IMR-90 (cell line): ENCODE results near the gene HEATR9. TPM values are rescaled to one million over a fixed set of nuclear protein-coding genes. Genes with fewer than 3 reads are reported as not detected.
A peak's percentile ranks its signal among the peaks of the same experiment; 100 is the strongest.

Source experiments
- ATAC-seq: fragments of 200-7000 bp; cut with Tn5 transposase; 2 replicates; pipeline ENCODE4 v1.9.1; 2020; ENCODE audit warnings: low read depth, mild to moderate bottlenecking, moderate library complexity
- BruUV-seq: library from RNA; stranded (reverse); fragments of 400-500 nt; replicated peaks from 2 replicates; lab custom pipeline; 2021; lab: Mats Ljungman, UMichigan
- CTCF ChIA-PET: fragments of 300-600 bp; formaldehyde crosslinking; extraction: SDS; loops from one replicate; lab custom pipeline; 2021; ENCODE audit warnings: antibody characterized with exemption; lab: Yijun Ruan, JAX
- POLR2A ChIA-PET: fragments of 300-600 bp; sonication (Branson Sonifier 250); formaldehyde crosslinking; loops from one replicate; lab custom pipeline; 2022; ENCODE audit warnings: antibody characterized with exemption; ENCODE audit not compliant: unreplicated experiment; lab: Charles Lee
- DNase-seq: peaks from one replicate; pipeline ENCODE4 v3.0.0; 2013
- H2AFZ ChIP-seq: replicated peaks from 2 replicates; pipeline ENCODE3; 2013; ENCODE audit warnings: low read length, mild to moderate bottlenecking; ENCODE audit not compliant: poor library complexity
- H2AK5ac ChIP-seq: 2 replicates; pipeline ENCODE4 v1.6.1; 2013; ENCODE audit warnings: low read depth, low read length, inconsistent platforms
- H2AK9ac ChIP-seq: replicated peaks from 2 replicates; pipeline ENCODE3; 2013; ENCODE audit warnings: mild to moderate bottlenecking, low read depth, low read length, moderate library complexity; ENCODE audit not compliant: poor library complexity
- H2BK120ac ChIP-seq: 2 replicates; pipeline ENCODE4 v1.6.1; 2013; ENCODE audit warnings: low read depth, low read length, inconsistent platforms
- H2BK15ac ChIP-seq: 3 replicates; pipeline ENCODE4 v1.6.1; 2013; ENCODE audit warnings: low read depth, low read length, inconsistent platforms
- H2BK20ac ChIP-seq: 2 replicates; pipeline ENCODE4 v1.6.1; 2013; ENCODE audit warnings: low read depth, mild to moderate bottlenecking, inconsistent platforms, low read length, moderate library complexity
- H2BK5ac ChIP-seq: 2 replicates; pipeline ENCODE4 v1.6.1; 2013; ENCODE audit warnings: mild to moderate bottlenecking, low read depth, low read length, inconsistent platforms; ENCODE audit not compliant: poor library complexity, severe bottlenecking
- H3K14ac ChIP-seq: replicated peaks from 2 replicates; pipeline ENCODE4 v1.6.1; 2013; ENCODE audit warnings: low read depth, low read length, inconsistent platforms
- H3K18ac ChIP-seq: 2 replicates; pipeline ENCODE4 v1.6.1; 2013; ENCODE audit warnings: low read depth, low read length, control low read depth
- H3K23ac ChIP-seq: 2 replicates; pipeline ENCODE4 v1.6.1; 2013; ENCODE audit warnings: low read depth, low read length, inconsistent platforms
- H3K27ac ChIP-seq: 2 replicates; pipeline ENCODE4 v1.5.1; 2013; ENCODE audit warnings: mild to moderate bottlenecking, control low read depth, low read length; ENCODE audit not compliant: insufficient read depth
- H3K27me3 ChIP-seq: 2 replicates; pipeline ENCODE4 v1.6.1; 2013; ENCODE audit warnings: low read length; ENCODE audit not compliant: control insufficient read depth, insufficient read depth
- H3K36me3 ChIP-seq: 2 replicates; pipeline ENCODE4 v1.6.1; 2013; ENCODE audit warnings: low read length, mixed read lengths; ENCODE audit not compliant: control insufficient read depth, insufficient read depth
- H3K4ac ChIP-seq: 2 replicates; pipeline ENCODE4 v1.6.1; 2013; ENCODE audit warnings: low read depth, low read length, inconsistent platforms
- H3K4me1 ChIP-seq: 2 replicates; pipeline ENCODE4 v1.6.1; 2013; ENCODE audit warnings: low read length, mixed read lengths; ENCODE audit not compliant: control insufficient read depth, insufficient read depth
- H3K4me2 ChIP-seq: 2 replicates; pipeline ENCODE4 v1.6.1; 2013; ENCODE audit warnings: low read depth, mild to moderate bottlenecking, control low read depth, low read length, moderate library complexity
- H3K4me3 ChIP-seq: 2 replicates; pipeline ENCODE4 v1.5.1; 2013; ENCODE audit warnings: low read depth, mild to moderate bottlenecking, control low read depth, low read length, moderate library complexity; ENCODE audit not compliant: insufficient read depth
- H3K56ac ChIP-seq: 2 replicates; pipeline ENCODE4 v1.6.1; 2013; ENCODE audit warnings: low read length, inconsistent platforms; ENCODE audit not compliant: insufficient read depth; ENCODE audit errors: extremely low read depth
- H3K79me1 ChIP-seq, 2 experiments: 2 replicates each; pipeline ENCODE4 v1.6.1; 2013; ENCODE audit warnings: low read length in 2 of 2, inconsistent platforms in 1 of 2, low read depth in 1 of 2
- H3K9ac ChIP-seq: 2 replicates; pipeline ENCODE4 v1.6.1; 2013; ENCODE audit warnings: low read depth, low read length, control low read depth
- H3K9me1 ChIP-seq: 2 replicates; pipeline ENCODE4 v1.6.1; 2013; ENCODE audit warnings: low read length, inconsistent platforms; ENCODE audit not compliant: insufficient read depth
- H3K9me3 ChIP-seq: 2 replicates; pipeline ENCODE4 v1.6.1; 2013; ENCODE audit warnings: low read length; ENCODE audit not compliant: control insufficient read depth, insufficient read depth
- H4K20me1 ChIP-seq: 2 replicates; pipeline ENCODE4 v1.6.1; 2013; ENCODE audit warnings: low read length, inconsistent platforms; ENCODE audit not compliant: insufficient read depth
- H4K5ac ChIP-seq: 2 replicates; pipeline ENCODE4 v1.6.1; 2013; ENCODE audit warnings: mild to moderate bottlenecking, low read depth, low read length, control low read depth
- H4K8ac ChIP-seq, 2 experiments: 2 replicates each; pipeline ENCODE4 v1.6.1; 2013; ENCODE audit warnings: low read depth in 2 of 2, low read length in 2 of 2, control low read depth in 1 of 2, inconsistent platforms in 1 of 2
- H4K91ac ChIP-seq: 2 replicates; pipeline ENCODE4 v1.6.1; 2013; ENCODE audit warnings: low read depth, low read length, inconsistent platforms; ENCODE audit not compliant: insufficient read depth
- BHLHE40 ChIP-seq: fragments of 150-350 bp; IDR thresholded peaks from 2 replicates; pipeline ENCODE4 v1.6.1; 2016; ENCODE audit warnings: mild to moderate bottlenecking, low read depth, low read length
- CEBPB ChIP-seq: IDR thresholded peaks from 2 replicates; pipeline ENCODE4 v1.6.1; 2012; ENCODE audit warnings: low read depth, low read length, improper control_type of control experiment
- CHD1 ChIP-seq: IDR thresholded peaks from 2 replicates; pipeline ENCODE4 v1.6.1; 2012; ENCODE audit warnings: low read depth, low read length, improper control_type of control experiment
- CTCF ChIP-seq: conservative IDR thresholded peaks from 2 replicates; pipeline ENCODE4 v1.5.1; 2012; ENCODE audit warnings: mild to moderate bottlenecking, low read depth, low read length, improper control_type of control experiment
- FOS ChIP-seq: fragments of 150-350 bp; IDR thresholded peaks from 2 replicates; pipeline ENCODE4 v1.6.1; 2016; ENCODE audit warnings: low read depth, low read length
- MAFK ChIP-seq: IDR thresholded peaks from 2 replicates; pipeline ENCODE4 v1.6.1; 2012; ENCODE audit warnings: low read depth, low read length, improper control_type of control experiment
- MAZ ChIP-seq: IDR thresholded peaks from 2 replicates; pipeline ENCODE4 v1.6.1; 2012; ENCODE audit warnings: low read depth, mild to moderate bottlenecking, low read length, improper control_type of control experiment, moderate library complexity, borderline replicate concordance
- MXI1 ChIP-seq: IDR thresholded peaks from 2 replicates; pipeline ENCODE4 v1.6.1; 2012; ENCODE audit warnings: low read depth, mild to moderate bottlenecking, low read length, moderate library complexity, borderline replicate concordance
- NFE2L2 ChIP-seq: fragments of 150-350 bp; IDR thresholded peaks from 2 replicates; pipeline ENCODE4 v1.6.1; 2016; ENCODE audit warnings: low read depth, mild to moderate bottlenecking, low read length
- POLR2A ChIP-seq: IDR thresholded peaks from 2 replicates; pipeline ENCODE4 v1.6.1; 2012; ENCODE audit warnings: mild to moderate bottlenecking, low read depth, low read length
- RAD21 ChIP-seq: IDR thresholded peaks from 2 replicates; pipeline ENCODE4 v1.6.1; 2012; ENCODE audit warnings: low read length, improper control_type of control experiment
- RCOR1 ChIP-seq: IDR thresholded peaks from 2 replicates; pipeline ENCODE4 v1.6.1; 2012; ENCODE audit warnings: mild to moderate bottlenecking, low read length, improper control_type of control experiment; ENCODE audit not compliant: insufficient replicate concordance
- RFX5 ChIP-seq: IDR thresholded peaks from 2 replicates; pipeline ENCODE4 v1.8.0; 2012; ENCODE audit warnings: low read depth, mild to moderate bottlenecking, low read length, moderate library complexity
- SMC3 ChIP-seq: fragments of 150-350 bp; IDR thresholded peaks from 2 replicates; pipeline ENCODE4 v1.6.1; 2016; ENCODE audit warnings: low read depth, mild to moderate bottlenecking, antibody characterized with exemption, low read length, moderate library complexity
- USF2 ChIP-seq: fragments of 150-350 bp; IDR thresholded peaks from 2 replicates; pipeline ENCODE4 v1.6.1; 2017; ENCODE audit warnings: mild to moderate bottlenecking, antibody characterized with exemption, low read length, low read depth
- WGBS, 2 experiments: methylation state at CpG; one replicate each; pipeline versions ENCODE4 v1.1.5 to v1.1.7; 2013; ENCODE audit warnings: missing lambda C conversion rate in 2 of 2; ENCODE audit not compliant: insufficient read length in 1 of 2; ENCODE audit errors: extremely low coverage in 2 of 2; 5-methylcytosine and 5-hydroxymethylcytosine counted together
- dilution Hi-C: fragments of 300-500 bp; cut with HindIII; formaldehyde crosslinking; loops from one replicate; pipeline ENCODE4 v1.14.3; 2018; ENCODE audit warnings: low sequenced_read_pairs; ENCODE audit not compliant: unreplicated experiment
- in situ Hi-C: fragments of 300-500 bp; cut with MboI; formaldehyde crosslinking; loops from 3 replicates; pipeline ENCODE4 v1.14.3; 2019; ENCODE audit warnings: low sequenced_read_pairs, inconsistent platforms, mixed read lengths
- intact Hi-C: fragments of 100-400 bp; cut with micrococcal nuclease; formaldehyde crosslinking; loops from 2 replicates; pipeline ENCODE4 v1.10.0; 2022
- polyA plus RNA-seq, 3 experiments: library from polyadenylated mRNA; depleted of rRNA; stranded (reverse); fragments of >200 nt; gene quantifications; 2 replicates each; pipeline ENCODE4 v1.2.3, GENCODE V29; 2012; ENCODE audit warnings: low replicate concordance in 1 of 3
- total RNA-seq: library from RNA; depleted of rRNA; stranded (reverse); fragments of >200 nt; gene quantifications from 2 replicates; pipeline ENCODE4 v1.2.3, GENCODE V29; 2012

HEATR9 gene
- total and polyA plus RNA-seq, 2 of the 4 experiments (the other 2 are of a cell fraction), result not detected

GRCh38 chr17:35867574-35867973 lies 1.1 kb downstream of the HEATR9 start (continued):
- no peak for TF ChIP-seq MAZ

- H2BK15ac ChIP-seq, result no peak overlapping the region
- no peaks in the 10 kb centered on the region for H3K9me1 ChIP-seq
- H4K91ac ChIP-seq, result no peak overlapping the region
- H2BK120ac ChIP-seq, result no peak overlapping the region
- no peak overlapping the region for H2BK5ac ChIP-seq
- no peak overlapping the region for H3K23ac ChIP-seq
- peak; percentile 16 for DNase-seq
- no peak overlapping the region for H3K27ac ChIP-seq
- CTCF ChIA-PET, result interaction anchor here (0.6 kb wide), 2 partner anchors 335 to 1164 kb away, joined by 3 to 4 read pairs; no protein-coding TSS in a partner anchor
- H3K9ac ChIP-seq, result no peak overlapping the region
- H3K4me3 ChIP-seq, result no peak overlapping the region
- H3K27me3 ChIP-seq, result no peaks in the 10 kb centered on the region
- peak; percentile 62 for ATAC-seq
- dilution Hi-C loops (no loop called here), intact Hi-C loops (no loop called here), in situ Hi-C loops (no loop called here)
- H3K79me1 ChIP-seq, result no peaks in the 10 kb centered on the region
- POLR2A ChIA-PET, result interaction anchor here (0.9 kb wide), 1 partner anchor 322 kb away, joined by 3 read pairs; no protein-coding TSS in a partner anchor
- H4K8ac ChIP-seq, result no peak overlapping the region
- no peak overlapping the region for H3K4me2 ChIP-seq
- no peaks in the 10 kb centered on the region for H3K36me3 ChIP-seq
- no peak overlapping the region for H3K18ac ChIP-seq
- no peak overlapping the region for H2AK5ac ChIP-seq
- no peak overlapping the region for H3K56ac ChIP-seq
- no peaks in the 10 kb centered on the region for H4K20me1 ChIP-seq
- peaks cover 3% of the 10 kb centered on the region; the same call in 1 of the 2 replicates for H3K4me1 ChIP-seq
- no TSS peak for BruUV-seq
- H2AFZ ChIP-seq, result no peak overlapping the region
- no peak overlapping the region for H3K4ac ChIP-seq
- H2BK20ac ChIP-seq, result no peak overlapping the region
- H3K14ac ChIP-seq, result no peak overlapping the region
- no peak overlapping the region for H2AK9ac ChIP-seq
- H4K5ac ChIP-seq, result no peak overlapping the region
- H3K9me3 ChIP-seq, result no peaks in the 10 kb centered on the region
- WGBS, 2 experiments, result no CpG with 5 or more reads among the region's 1 CpG
- no peak for TF ChIP-seq CTCF
- TF ChIP-seq FOS, result no peak
- TF ChIP-seq RFX5, result no peak
- no peak for TF ChIP-seq MAZ
- TF ChIP-seq NFE2L2, result no peak
- TF ChIP-seq MXI1, result no peak
- TF ChIP-seq MAFK, result no peak
- TF ChIP-seq BHLHE40, result no peak
- no peak for TF ChIP-seq POLR2A
- TF ChIP-seq CEBPB, result no peak
- TF ChIP-seq USF2, result no peak
- TF ChIP-seq RAD21, result no peak
- no peak for TF ChIP-seq CHD1
- TF ChIP-seq SMC3, result no peak
- TF ChIP-seq RCOR1, result no peak
These were observed 2.2 kb downstream of the HEATR9 start for GRCh38 chr17:35866341-35866950.
